RWPE2 (cell line): ENCODE results near the gene DNAJA4.

Experiments
- ATAC-seq: fragments of 200-7000 bp; cut with Tn5 transposase; 3 replicates; pipeline ENCODE4 v1.9.1; 2021; ENCODE audit warnings: low read depth
- DNase-seq: peaks from one replicate; pipeline ENCODE4 v3.0.0-alpha.2; 2020; ENCODE audit warnings: low spot score
- H3K27ac ChIP-seq: fragments of 450-650 bp; 2 replicates; pipeline ENCODE4 v1.5.1; 2017; ENCODE audit warnings: mild to moderate bottlenecking; ENCODE audit not compliant: poor library complexity, severe bottlenecking
- H3K27me3 ChIP-seq: fragments of 250-450 bp; sonication (Bioruptor Pico); 2 replicates; pipeline ENCODE4 v1.5.1; 2021; ENCODE audit warnings: mild to moderate bottlenecking, moderate library complexity; ENCODE audit not compliant: insufficient read depth, poor library complexity, severe bottlenecking
- H3K36me3 ChIP-seq: fragments of 250-450 bp; sonication (Bioruptor Pico); 2 replicates; pipeline ENCODE4 v1.5.1; 2020; ENCODE audit warnings: low read depth, mild to moderate bottlenecking, moderate library complexity
- H3K4me1 ChIP-seq: fragments of 250-450 bp; sonication (Bioruptor Pico); 2 replicates; pipeline ENCODE4 v1.5.1; 2021; ENCODE audit warnings: mild to moderate bottlenecking, moderate library complexity; ENCODE audit not compliant: insufficient read depth, poor library complexity, severe bottlenecking
- H3K4me3 ChIP-seq: fragments of 250-450 bp; sonication (Bioruptor Pico); 2 replicates; pipeline ENCODE4 v1.5.1; 2021; ENCODE audit warnings: mild to moderate bottlenecking, moderate library complexity; ENCODE audit not compliant: severe bottlenecking
- H3K9me3 ChIP-seq: fragments of 250-450 bp; sonication (Bioruptor Pico); 2 replicates; pipeline ENCODE4 v1.5.1; 2021; ENCODE audit warnings: mild to moderate bottlenecking, moderate library complexity; ENCODE audit not compliant: severe bottlenecking
- TF ChIP-seq, protein P1 (sequence below): fragments of 450-650 bp; IDR thresholded peaks from one replicate; pipeline ENCODE4 v1.5.1; 2017; ENCODE audit warnings: mild to moderate bottlenecking, moderate library complexity; ENCODE audit not compliant: poor library complexity, severe bottlenecking

DNAJA4 gene

DNA sequence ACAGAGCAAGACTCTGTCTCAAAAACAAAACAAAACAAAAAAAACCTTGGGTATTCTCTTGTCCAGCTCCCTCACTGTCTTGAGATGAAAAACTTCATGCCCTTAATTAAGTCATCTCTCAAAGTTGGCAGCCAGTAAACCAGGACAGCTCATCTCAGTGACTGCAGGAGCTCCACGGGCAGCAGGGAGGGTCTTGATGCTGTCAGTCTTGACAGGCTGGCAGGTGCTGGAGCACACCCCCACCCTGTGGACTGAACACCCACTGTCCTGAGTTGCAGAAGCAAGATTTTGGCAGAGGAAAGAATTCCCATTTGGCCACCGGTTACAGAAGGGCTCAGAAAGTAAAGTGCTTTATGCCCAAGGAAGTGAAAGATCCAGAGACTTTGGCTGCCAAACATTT lies 8.0 kb downstream of the DNAJA4 start:
- H3K4me3 ChIP-seq: no peak overlapping the region
- H3K9me3 ChIP-seq: no peaks in the 10 kb centered on the region
- H3K27ac ChIP-seq: no peak overlapping the region
- H3K27me3 ChIP-seq: no peaks in the 10 kb centered on the region
- TF ChIP-seq, protein P1, sequence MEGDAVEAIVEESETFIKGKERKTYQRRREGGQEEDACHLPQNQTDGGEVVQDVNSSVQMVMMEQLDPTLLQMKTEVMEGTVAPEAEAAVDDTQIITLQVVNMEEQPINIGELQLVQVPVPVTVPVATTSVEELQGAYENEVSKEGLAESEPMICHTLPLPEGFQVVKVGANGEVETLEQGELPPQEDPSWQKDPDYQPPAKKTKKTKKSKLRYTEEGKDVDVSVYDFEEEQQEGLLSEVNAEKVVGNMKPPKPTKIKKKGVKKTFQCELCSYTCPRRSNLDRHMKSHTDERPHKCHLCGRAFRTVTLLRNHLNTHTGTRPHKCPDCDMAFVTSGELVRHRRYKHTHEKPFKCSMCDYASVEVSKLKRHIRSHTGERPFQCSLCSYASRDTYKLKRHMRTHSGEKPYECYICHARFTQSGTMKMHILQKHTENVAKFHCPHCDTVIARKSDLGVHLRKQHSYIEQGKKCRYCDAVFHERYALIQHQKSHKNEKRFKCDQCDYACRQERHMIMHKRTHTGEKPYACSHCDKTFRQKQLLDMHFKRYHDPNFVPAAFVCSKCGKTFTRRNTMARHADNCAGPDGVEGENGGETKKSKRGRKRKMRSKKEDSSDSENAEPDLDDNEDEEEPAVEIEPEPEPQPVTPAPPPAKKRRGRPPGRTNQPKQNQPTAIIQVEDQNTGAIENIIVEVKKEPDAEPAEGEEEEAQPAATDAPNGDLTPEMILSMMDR: no peak
- H3K4me1 ChIP-seq: no peaks in the 10 kb centered on the region
- no peaks in the 10 kb centered on the region; the same call in 1 of the 2 replicates for H3K36me3 ChIP-seq
- DNase-seq (no peak), ATAC-seq (no peak)

DNA sequence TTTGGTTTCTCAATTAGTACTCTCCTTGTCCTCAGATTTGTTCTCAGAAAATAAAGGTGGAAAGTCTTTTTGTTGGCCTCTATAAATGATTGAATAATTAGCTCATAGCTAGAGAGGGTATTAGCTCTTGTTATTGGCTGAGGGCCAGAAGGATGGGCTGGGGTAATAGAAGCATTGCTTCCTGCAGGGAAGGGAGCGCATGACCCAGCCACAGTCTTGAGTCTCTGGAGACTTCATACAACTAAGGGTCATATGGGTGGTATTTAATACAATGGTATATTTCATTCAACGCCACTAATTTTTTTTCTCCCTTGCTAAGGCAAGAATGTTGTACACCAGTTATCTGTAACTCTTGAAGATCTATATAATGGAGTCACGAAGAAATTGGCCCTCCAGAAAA lies 8.4 kb downstream of the DNAJA4 start:
- Histone ChIP-seq H3K4me3 (no peak overlapping the region), H3K27me3 (no peaks in the 10 kb centered on the region), H3K4me1 (no peaks in the 10 kb centered on the region), H3K27ac (no peak overlapping the region), H3K9me3 (no peaks in the 10 kb centered on the region), H3K36me3 (no peaks in the 10 kb centered on the region; the same call in 1 of the 2 replicates)
- TF ChIP-seq, protein P1: no peak
- no peak for ATAC-seq
- DNase-seq: no peak

- ATAC-seq: no peak
- Histone ChIP-seq H3K4me3 (no peak overlapping the region), H3K36me3 (no peaks in the 10 kb centered on the region; the same call in 1 of the 2 replicates), H3K4me1 (no peaks in the 10 kb centered on the region), H3K9me3 (no peaks in the 10 kb centered on the region), H3K27me3 (no peaks in the 10 kb centered on the region), H3K27ac (no peak overlapping the region)
- TF ChIP-seq, protein P1: no peak
- DNase-seq: no peak
These were observed 10.6 kb downstream of the DNAJA4 start for GRCh38 chr15:78274994-78275393.

GRCh38 chr15:78276064-78276943 lies 11.9 kb downstream of the DNAJA4 start:
- Histone ChIP-seq H3K4me3 (no peak overlapping the region), H3K36me3 (peaks cover 5% of the 10 kb centered on the region; the same call in 1 of the 2 replicates), H3K9me3 (no peaks in the 10 kb centered on the region), H3K4me1 (no peaks in the 10 kb centered on the region), H3K27ac (no peak overlapping the region), H3K27me3 (no peaks in the 10 kb centered on the region)
- TF ChIP-seq, protein P1: no peak
- DNase-seq (no peak), ATAC-seq (no peak)
